Neural crest cell (in vitro differentiated cells): Measurements from ENCODE around the gene ASPN. TPM values are rescaled to one million over a fixed set of nuclear protein-coding genes. Genes with fewer than 3 reads are reported as not detected.

Source experiments
- DNase-seq: peaks from one replicate; pipeline ENCODE4 v3.0.0; 2021; ENCODE audit warnings: low read depth, mixed read lengths, low spot score
- H3K27ac Mint-ChIP-seq: one replicate; pipeline ENCODE4 v1.8.0; 2021; ENCODE audit warnings: mild to moderate bottlenecking, mixed read lengths; ENCODE audit not compliant: unreplicated experiment
- H3K27me3 Mint-ChIP-seq: 2 replicates; pipeline ENCODE4 v1.8.0; 2021; ENCODE audit warnings: low read depth, mild to moderate bottlenecking, mixed read lengths
- H3K36me3 Mint-ChIP-seq: 2 replicates; pipeline ENCODE4 v1.8.0; 2021; ENCODE audit warnings: low read depth, mild to moderate bottlenecking, mixed read lengths
- H3K4me1 Mint-ChIP-seq: 2 replicates; pipeline ENCODE4 v1.8.0; 2021; ENCODE audit warnings: mixed read lengths
- H3K4me3 Mint-ChIP-seq: one replicate; pipeline ENCODE4 v1.8.0; 2021; ENCODE audit warnings: mild to moderate bottlenecking, mixed read lengths
- H3K9me3 Mint-ChIP-seq: 2 replicates; pipeline ENCODE4 v1.8.0; 2021; ENCODE audit warnings: mixed read lengths
- total RNA-seq: library from RNA; stranded (reverse); gene quantifications from 2 replicates; pipeline ENCODE4 v1.2.1, GENCODE V29; 2021
- TF ChIP-seq, protein P1 (sequence below): fragments of 200-600 bp; sonication (generic); conservative IDR thresholded peaks from 2 replicates; pipeline ENCODE4 v1.5.0; 2021; ENCODE audit warnings: antibody characterized with exemption, mild to moderate bottlenecking

Gene ASPN
- total RNA-seq, 1 donor from 2014 or later: not detected

- no peak for DNase-seq
- no peaks in the 10 kb centered on the region for H3K9me3 Mint-ChIP-seq
- no peaks in the 10 kb centered on the region for H3K27me3 Mint-ChIP-seq
- no peak overlapping the region for H3K27ac Mint-ChIP-seq
- no peaks in the 10 kb centered on the region for H3K4me1 Mint-ChIP-seq
- H3K4me3 Mint-ChIP-seq: no peak overlapping the region
- TF ChIP-seq, protein P1, sequence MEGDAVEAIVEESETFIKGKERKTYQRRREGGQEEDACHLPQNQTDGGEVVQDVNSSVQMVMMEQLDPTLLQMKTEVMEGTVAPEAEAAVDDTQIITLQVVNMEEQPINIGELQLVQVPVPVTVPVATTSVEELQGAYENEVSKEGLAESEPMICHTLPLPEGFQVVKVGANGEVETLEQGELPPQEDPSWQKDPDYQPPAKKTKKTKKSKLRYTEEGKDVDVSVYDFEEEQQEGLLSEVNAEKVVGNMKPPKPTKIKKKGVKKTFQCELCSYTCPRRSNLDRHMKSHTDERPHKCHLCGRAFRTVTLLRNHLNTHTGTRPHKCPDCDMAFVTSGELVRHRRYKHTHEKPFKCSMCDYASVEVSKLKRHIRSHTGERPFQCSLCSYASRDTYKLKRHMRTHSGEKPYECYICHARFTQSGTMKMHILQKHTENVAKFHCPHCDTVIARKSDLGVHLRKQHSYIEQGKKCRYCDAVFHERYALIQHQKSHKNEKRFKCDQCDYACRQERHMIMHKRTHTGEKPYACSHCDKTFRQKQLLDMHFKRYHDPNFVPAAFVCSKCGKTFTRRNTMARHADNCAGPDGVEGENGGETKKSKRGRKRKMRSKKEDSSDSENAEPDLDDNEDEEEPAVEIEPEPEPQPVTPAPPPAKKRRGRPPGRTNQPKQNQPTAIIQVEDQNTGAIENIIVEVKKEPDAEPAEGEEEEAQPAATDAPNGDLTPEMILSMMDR: no peak
- H3K36me3 Mint-ChIP-seq: no peaks in the 10 kb centered on the region
Observed at GRCh38 chr9:92474587-92474986, 7.7 kb downstream of the ASPN start.

DNA sequence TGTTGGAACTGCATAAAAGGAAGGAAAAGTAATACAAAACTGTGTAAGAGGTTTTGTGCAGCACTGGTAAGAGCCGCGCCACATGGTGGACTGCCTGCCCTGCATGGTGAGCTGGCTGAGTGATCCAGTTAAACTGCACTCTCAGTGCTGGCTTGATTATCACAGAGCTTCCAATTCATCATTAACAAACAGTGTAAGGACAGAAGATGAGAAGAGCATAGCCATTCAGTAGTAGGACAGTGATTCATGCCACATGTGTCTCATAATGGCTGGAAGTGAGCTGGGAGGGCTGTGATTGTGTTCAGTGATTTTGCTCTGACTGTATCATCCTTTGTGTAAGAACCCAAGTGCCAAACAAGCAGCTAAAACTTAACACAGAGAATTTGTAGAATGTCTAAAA, 14.1 kb downstream of the ASPN start:
- Mint-ChIP-seq H3K4me1 (no peaks in the 10 kb centered on the region), H3K9me3 (no peaks in the 10 kb centered on the region), H3K27me3 (no peaks in the 10 kb centered on the region), H3K27ac (no peak overlapping the region), H3K4me3 (no peak overlapping the region), H3K36me3 (no peaks in the 10 kb centered on the region)
- TF ChIP-seq, protein P1: no peak
- DNase-seq: no peak

GRCh38 chr9:92467511-92467910, 14.8 kb downstream of the ASPN start:
- DNase-seq: no peak
- TF ChIP-seq, protein P1: no peak
- Mint-ChIP-seq H3K4me1 (no peaks in the 10 kb centered on the region), H3K27ac (no peak overlapping the region), H3K36me3 (no peaks in the 10 kb centered on the region), H3K4me3 (no peak overlapping the region), H3K27me3 (no peaks in the 10 kb centered on the region), H3K9me3 (no peaks in the 10 kb centered on the region)

DNA sequence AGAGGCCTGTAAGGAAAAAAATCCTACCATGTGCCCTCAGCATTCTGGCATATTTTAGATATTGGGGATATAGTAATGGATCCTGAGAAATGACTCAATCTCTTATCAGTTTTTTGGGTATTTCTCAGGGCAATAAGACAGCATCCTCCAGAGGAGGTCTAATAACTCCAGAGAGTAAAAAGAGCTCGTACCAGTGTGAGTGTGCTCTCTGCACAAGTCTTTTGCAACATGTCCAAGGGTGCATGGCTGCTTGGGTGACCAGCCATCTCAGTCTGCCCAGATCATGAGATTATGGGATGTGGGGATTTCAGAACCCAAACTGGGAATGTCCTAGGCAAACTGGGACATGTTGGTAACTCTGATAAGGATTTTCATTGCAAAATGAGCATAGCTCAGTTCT, 15.3 kb downstream of the ASPN start:
- Mint-ChIP-seq H3K9me3 (no peaks in the 10 kb centered on the region), H3K27me3 (no peaks in the 10 kb centered on the region), H3K36me3 (no peaks in the 10 kb centered on the region), H3K27ac (no peak overlapping the region), H3K4me1 (no peaks in the 10 kb centered on the region), H3K4me3 (no peak overlapping the region)
- TF ChIP-seq, protein P1: no peak
- DNase-seq: no peak

DNA sequence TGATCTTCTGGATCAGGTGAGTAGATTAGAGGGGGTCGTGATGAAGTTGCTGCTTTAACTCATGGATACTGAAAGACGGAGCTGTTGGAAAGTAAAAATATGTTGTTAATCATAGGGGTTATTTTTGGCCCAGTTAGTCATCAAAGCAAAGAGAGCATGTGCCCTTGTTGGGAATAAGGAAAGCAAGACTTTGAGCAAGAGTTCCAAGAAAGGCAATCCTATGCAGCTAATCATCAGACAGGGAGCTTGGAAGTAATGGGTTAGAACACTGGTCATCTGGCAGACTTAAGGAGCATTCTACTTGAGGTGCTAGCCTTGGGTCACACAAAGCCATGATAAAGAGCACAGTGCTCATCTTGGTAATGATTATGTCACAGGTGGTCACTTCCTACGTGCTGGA, 18.3 kb downstream of the ASPN start:
- TF ChIP-seq, protein P1: no peak
- Mint-ChIP-seq H3K4me3 (no peak overlapping the region), H3K36me3 (no peaks in the 10 kb centered on the region), H3K4me1 (no peaks in the 10 kb centered on the region), H3K27me3 (no peaks in the 10 kb centered on the region), H3K9me3 (no peaks in the 10 kb centered on the region), H3K27ac (no peak overlapping the region)
- no peak for DNase-seq

- no peak overlapping the region for H3K27ac Mint-ChIP-seq
- TF ChIP-seq, protein P1: no peak
- no peak for DNase-seq
- H3K9me3 Mint-ChIP-seq: no peaks in the 10 kb centered on the region
- no peaks in the 10 kb centered on the region for H3K4me1 Mint-ChIP-seq
- no peaks in the 10 kb centered on the region for H3K36me3 Mint-ChIP-seq
- no peak overlapping the region for H3K4me3 Mint-ChIP-seq
- H3K27me3 Mint-ChIP-seq: no peaks in the 10 kb centered on the region
Observed at GRCh38 chr9:92463387-92463786, 18.9 kb downstream of the ASPN start.
